ENCODE results near the gene RHBG. TPM values are rescaled to one million over a fixed set of nuclear protein-coding genes. Genes with fewer than 3 reads are reported as not detected.
"Not testable (repeated sequence)": the region's sequence is repeated elsewhere in the genome, so short reads cannot be mapped to it uniquely, and the experiment has no call there.

Gene RHBG, protein sequence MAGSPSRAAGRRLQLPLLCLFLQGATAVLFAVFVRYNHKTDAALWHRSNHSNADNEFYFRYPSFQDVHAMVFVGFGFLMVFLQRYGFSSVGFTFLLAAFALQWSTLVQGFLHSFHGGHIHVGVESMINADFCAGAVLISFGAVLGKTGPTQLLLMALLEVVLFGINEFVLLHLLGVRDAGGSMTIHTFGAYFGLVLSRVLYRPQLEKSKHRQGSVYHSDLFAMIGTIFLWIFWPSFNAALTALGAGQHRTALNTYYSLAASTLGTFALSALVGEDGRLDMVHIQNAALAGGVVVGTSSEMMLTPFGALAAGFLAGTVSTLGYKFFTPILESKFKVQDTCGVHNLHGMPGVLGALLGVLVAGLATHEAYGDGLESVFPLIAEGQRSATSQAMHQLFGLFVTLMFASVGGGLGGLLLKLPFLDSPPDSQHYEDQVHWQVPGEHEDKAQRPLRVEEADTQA
- not detected for total RNA-seq

DNA sequence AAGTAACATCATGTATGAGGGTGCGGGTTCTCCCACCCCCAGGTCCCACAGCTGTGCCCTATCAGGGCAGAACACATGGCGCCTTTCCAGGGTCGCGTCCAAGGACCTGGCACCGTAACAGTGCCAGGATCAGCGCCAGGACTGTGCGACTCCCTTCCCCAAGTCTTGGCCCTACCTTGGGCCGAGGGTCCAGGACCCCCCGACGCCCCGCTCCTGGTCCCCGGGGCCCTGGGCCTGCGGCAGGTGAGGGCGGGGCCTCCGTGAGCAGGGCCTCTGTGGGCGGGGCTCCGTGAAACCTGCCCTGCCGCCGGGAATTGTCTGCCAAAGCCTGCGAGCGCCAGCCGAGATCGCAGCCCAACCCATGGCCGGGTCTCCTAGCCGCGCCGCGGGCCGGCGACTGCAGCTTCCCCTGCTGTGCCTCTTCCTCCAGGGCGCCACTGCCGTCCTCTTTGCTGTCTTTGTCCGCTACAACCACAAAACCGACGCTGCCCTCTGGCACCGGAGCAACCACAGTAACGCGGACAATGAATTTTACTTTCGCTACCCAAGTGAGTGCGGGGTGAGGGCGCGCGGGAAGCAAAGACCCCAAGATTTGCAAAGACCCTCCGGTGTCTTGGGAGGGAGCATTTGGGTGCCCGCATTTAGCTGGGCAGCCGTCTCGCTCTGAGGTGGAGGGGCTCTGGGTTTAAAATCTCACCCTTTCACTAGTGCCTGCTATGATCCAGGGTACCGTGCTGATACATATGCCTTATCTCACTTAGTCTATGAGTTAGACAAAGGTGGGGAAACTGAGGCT, at the start of gene RHBG:
Gene RHBG, plus strand, starts transcription at position 323 of the 796 bp plus-strand sequence. Its CDS starts 39 bp downstream, at position 362.
- in situ Hi-C loops (cut with MboI; ENCODE audit: low sequenced_read_pairs in 4 of 4): no loop called here
- ATAC-seq (no peak), DNase-seq (no peak)

DNA sequence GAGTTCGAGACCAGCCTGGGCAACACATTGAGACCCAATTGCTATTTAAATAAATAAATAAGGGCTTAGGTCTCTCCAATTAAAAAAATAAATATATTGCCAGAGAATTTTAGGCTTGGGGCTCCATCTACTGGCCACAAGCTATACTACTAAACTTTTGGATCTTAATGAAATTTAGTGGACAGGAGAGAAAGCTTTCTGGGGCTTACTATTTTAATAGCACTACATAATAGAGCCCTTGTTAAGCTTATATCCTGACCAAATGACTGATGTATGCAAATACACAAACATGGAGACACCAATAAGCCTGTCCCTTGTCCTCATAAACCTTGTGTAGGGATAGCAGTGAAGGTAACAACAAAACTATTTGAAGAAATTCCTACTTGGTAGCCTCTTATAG, 49.3 kb upstream of the RHBG start:
- no peak for ATAC-seq
- H3K27me3 ChIP-seq: no peaks in the 10 kb centered on the region
- no peak for DNase-seq
- in situ Hi-C loops (cut with MboI; ENCODE audit: low sequenced_read_pairs in 4 of 4) (no loop called here), intact Hi-C loops (cut with DNase I; ENCODE audit: low total_unique reads) (no loop called here)
- no peak overlapping the region for H3K4me3 ChIP-seq
- peaks cover 3 to 100% of the 10 kb centered on the region in 2 donors for H3K36me3 ChIP-seq
- no peaks in the 10 kb centered on the region for H3K4me1 ChIP-seq
- H3K27ac ChIP-seq: no peak overlapping the region
- TF ChIP-seq, protein P1, sequence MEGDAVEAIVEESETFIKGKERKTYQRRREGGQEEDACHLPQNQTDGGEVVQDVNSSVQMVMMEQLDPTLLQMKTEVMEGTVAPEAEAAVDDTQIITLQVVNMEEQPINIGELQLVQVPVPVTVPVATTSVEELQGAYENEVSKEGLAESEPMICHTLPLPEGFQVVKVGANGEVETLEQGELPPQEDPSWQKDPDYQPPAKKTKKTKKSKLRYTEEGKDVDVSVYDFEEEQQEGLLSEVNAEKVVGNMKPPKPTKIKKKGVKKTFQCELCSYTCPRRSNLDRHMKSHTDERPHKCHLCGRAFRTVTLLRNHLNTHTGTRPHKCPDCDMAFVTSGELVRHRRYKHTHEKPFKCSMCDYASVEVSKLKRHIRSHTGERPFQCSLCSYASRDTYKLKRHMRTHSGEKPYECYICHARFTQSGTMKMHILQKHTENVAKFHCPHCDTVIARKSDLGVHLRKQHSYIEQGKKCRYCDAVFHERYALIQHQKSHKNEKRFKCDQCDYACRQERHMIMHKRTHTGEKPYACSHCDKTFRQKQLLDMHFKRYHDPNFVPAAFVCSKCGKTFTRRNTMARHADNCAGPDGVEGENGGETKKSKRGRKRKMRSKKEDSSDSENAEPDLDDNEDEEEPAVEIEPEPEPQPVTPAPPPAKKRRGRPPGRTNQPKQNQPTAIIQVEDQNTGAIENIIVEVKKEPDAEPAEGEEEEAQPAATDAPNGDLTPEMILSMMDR (IDR thresholded peaks at IDR 0.05 in 4 of 5, conservative IDR thresholded peaks at IDR 0.05 in 1 of 5): peak in 4 of 5 experiments; percentile 27 to 39 (median 34)
- TF ChIP-seq POLR2A (IDR thresholded peaks at IDR 0.05): no peak
- H3K9me3 ChIP-seq: no peaks in the 10 kb centered on the region

More for the DNA sequence above, at the start of gene RHBG:
- Histone ChIP-seq H3K27ac (no peak within 1 kb of the TSS), H3K36me3 (no peaks in the 10 kb centered on the region), H3K9me3 (no peaks in the 10 kb centered on the region), H3K4me3 (peak within 1 kb of the TSS; percentile 28 to 51 (median 38)), H3K27me3 (peaks cover 22 to 28% (median 22%) of the 10 kb centered on the region in 3 donors), H3K4me1 (no peaks in the 10 kb centered on the region)
- TF ChIP-seq, protein P1 (IDR thresholded peaks at IDR 0.05 in 4 of 5, conservative IDR thresholded peaks at IDR 0.05 in 1 of 5): no peak
- TF ChIP-seq POLR2A (IDR thresholded peaks at IDR 0.05): no peak
- intact Hi-C loops (cut with DNase I; ENCODE audit: low total_unique reads): no loop called here

DNA sequence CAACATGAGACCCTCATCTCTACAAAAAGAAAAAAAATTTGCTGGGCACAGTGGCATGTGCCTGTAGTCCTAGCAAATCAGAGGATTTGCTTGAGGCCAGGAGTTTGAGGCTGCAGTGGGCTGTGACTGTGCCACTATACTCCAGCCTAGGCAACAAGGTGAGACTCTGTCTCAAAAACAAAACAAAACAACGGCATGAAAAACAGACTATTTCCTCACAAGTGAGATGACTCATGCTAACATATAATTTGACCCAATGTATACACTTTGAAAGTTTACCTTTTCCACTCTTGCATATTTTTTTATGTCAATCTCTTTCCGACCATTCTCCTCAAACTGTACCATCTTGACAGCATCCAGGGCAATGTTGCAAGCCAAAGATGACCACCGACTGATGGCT, 48.5 kb upstream of the RHBG start:
- Histone ChIP-seq H3K4me1 (no peaks in the 10 kb centered on the region), H3K4me3 (no peak overlapping the region), H3K27ac (no peak overlapping the region), H3K9me3 (no peaks in the 10 kb centered on the region), H3K36me3 (peaks cover 3 to 100% of the 10 kb centered on the region in 2 donors), H3K27me3 (no peaks in the 10 kb centered on the region)
- TF ChIP-seq, protein P1 (IDR thresholded peaks at IDR 0.05 in 4 of 5, conservative IDR thresholded peaks at IDR 0.05 in 1 of 5): no peak
- TF ChIP-seq POLR2A (IDR thresholded peaks at IDR 0.05): no peak
- intact Hi-C loops (cut with DNase I; ENCODE audit: low total_unique reads) (no loop called here), in situ Hi-C loops (cut with MboI; ENCODE audit: low sequenced_read_pairs in 4 of 4) (no loop called here)
- ATAC-seq (no peak), DNase-seq (no peak)

DNA sequence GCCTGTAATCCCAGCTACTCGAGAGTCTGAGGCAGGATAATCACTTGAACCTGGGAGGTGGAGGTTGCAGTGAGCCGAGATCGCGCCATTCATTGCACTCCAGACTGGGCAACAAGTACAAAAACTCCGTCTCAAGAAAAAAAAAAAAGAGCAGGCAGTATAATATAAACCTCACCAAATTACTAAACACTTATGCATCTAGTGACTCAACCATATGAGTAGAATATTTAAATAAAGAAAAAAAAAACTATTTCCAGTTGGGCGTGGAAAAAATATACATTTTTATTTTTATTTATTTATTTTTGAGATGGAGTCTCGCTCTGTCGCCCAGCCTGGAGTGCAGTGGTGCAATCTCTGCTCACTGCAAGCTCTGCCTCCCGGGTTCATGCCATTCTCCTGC, 45.8 kb upstream of the RHBG start:
- peaks cover 0 to 80% of the 10 kb centered on the region in 2 donors for H3K36me3 ChIP-seq
- H3K27me3 ChIP-seq; in situ Hi-C loops (cut with MboI; ENCODE audit: low sequenced_read_pairs in 4 of 4); ATAC-seq; DNase-seq; H3K27ac ChIP-seq; H3K4me3 ChIP-seq; H3K4me1 ChIP-seq; H3K9me3 ChIP-seq; intact Hi-C loops (cut with DNase I; ENCODE audit: low total_unique reads): not testable (repeated sequence)

DNA sequence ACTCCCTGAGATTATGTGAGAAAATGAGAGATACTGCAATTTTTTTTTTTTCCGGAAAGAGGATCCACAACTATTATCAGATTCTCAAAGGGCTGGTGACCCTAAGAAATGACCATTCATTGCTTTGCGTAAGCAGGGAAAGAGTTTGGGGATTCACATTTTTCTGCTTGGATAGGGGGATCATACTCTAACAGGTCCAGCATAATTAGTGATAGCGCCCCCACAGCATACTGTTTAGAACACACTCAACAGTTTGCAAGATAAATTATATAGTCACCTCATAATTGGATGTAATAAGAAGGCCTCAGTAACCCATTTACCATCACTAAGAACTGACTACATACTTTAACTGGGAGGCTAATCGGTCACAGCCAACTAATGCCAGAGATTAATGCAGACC, 32.8 kb upstream of the RHBG start:
- Histone ChIP-seq H3K4me3 (no peak overlapping the region), H3K27ac (no peak overlapping the region), H3K9me3 (no peaks in the 10 kb centered on the region), H3K27me3 (no peaks in the 10 kb centered on the region), H3K36me3 (peaks cover 3 to 45% of the 10 kb centered on the region in 2 donors), H3K4me1 (peaks cover 12 to 19% of the 10 kb centered on the region in 2 donors)
- in situ Hi-C loops (cut with MboI; ENCODE audit: low sequenced_read_pairs in 4 of 4): no loop called here
- TF ChIP-seq, protein P1 (IDR thresholded peaks at IDR 0.05 in 4 of 5, conservative IDR thresholded peaks at IDR 0.05 in 1 of 5): no peak
- TF ChIP-seq POLR2A (IDR thresholded peaks at IDR 0.05): no peak
- no peak for DNase-seq
- ATAC-seq: no peak
- intact Hi-C loops (cut with DNase I; ENCODE audit: low total_unique reads): loop anchor here (10.0 kb wide), 1 partner anchor 409 kb away; the partner anchor contains the start of gene MRPL24

All from gastrocnemius medialis (tissue), 4 donors.